Uterus (tissue), 2 donors: ENCODE data around the gene GZMM.

Source experiments
- POLR2A ChIP-seq, 2 donors: fragments of 450-650 bp; IDR thresholded peaks; one replicate each; pipeline ENCODE4 v1.6.1; 2016; ENCODE audit warnings: antibody characterized with exemption in 2 of 2, mild to moderate bottlenecking in 1 of 2, moderate library complexity in 1 of 2
- TF ChIP-seq, protein P1 (sequence below), 4 experiments: fragments of 200-600 bp in 2 of 4; fragments of 450-650 bp in 2 of 4; sonication (generic) in 2 of 4; IDR thresholded peaks; one replicate each; pipeline ENCODE4 v1.5.1; 2016 to 2019; ENCODE audit warnings: antibody characterized with exemption in 4 of 4, mild to moderate bottlenecking in 2 of 4, moderate library complexity in 1 of 4

- no peak for TF ChIP-seq POLR2A (IDR thresholded peaks at IDR 0.05)
- TF ChIP-seq, protein P1, sequence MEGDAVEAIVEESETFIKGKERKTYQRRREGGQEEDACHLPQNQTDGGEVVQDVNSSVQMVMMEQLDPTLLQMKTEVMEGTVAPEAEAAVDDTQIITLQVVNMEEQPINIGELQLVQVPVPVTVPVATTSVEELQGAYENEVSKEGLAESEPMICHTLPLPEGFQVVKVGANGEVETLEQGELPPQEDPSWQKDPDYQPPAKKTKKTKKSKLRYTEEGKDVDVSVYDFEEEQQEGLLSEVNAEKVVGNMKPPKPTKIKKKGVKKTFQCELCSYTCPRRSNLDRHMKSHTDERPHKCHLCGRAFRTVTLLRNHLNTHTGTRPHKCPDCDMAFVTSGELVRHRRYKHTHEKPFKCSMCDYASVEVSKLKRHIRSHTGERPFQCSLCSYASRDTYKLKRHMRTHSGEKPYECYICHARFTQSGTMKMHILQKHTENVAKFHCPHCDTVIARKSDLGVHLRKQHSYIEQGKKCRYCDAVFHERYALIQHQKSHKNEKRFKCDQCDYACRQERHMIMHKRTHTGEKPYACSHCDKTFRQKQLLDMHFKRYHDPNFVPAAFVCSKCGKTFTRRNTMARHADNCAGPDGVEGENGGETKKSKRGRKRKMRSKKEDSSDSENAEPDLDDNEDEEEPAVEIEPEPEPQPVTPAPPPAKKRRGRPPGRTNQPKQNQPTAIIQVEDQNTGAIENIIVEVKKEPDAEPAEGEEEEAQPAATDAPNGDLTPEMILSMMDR (IDR thresholded peaks at IDR 0.05) = no peak
These were observed 11.6 kb downstream of the GZMM start for GRCh38 chr19:555474-555808.
